ACHN (cell line): ENCODE data around the gene TLE2.
"Not testable (repeated sequence)": the region's sequence is repeated elsewhere in the genome, so short reads cannot be mapped to it uniquely, and the experiment has no call there.

Source experiments
- DNase-seq: peaks from one replicate; pipeline ENCODE4 v3.0.0-alpha.2; 2015
- in situ Hi-C: cut with HindIII; loops from 2 replicates; pipeline ENCODE4 v1.10.0; 2017; ENCODE audit warnings: low sequenced_read_pairs, low pct_ligation_motif_present, low pct_unique_long_range_greater_than_20kb

The TLE2 gene

GRCh38 chr19:3041327-3041726 is 12.2 kb upstream of the TLE2 start:
- in situ Hi-C loops: no loop called here
- no peak for DNase-seq

GRCh38 chr19:3039641-3040077 is 10.6 kb upstream of the TLE2 start:
- in situ Hi-C loops: no loop called here
- no peak for DNase-seq

GRCh38 chr19:3039125-3039524 is 10.0 kb upstream of the TLE2 start:
- no peak for DNase-seq
- in situ Hi-C loops: no loop called here

- no peak for DNase-seq
- in situ Hi-C loops: no loop called here
These were observed 9.1 kb upstream of the TLE2 start for GRCh38 chr19:3038214-3038613.

GRCh38 chr19:3036977-3037544 is 8.0 kb upstream of the TLE2 start:
- DNase-seq, in situ Hi-C loops: not testable (repeated sequence)

- DNase-seq: peak; percentile 88
- in situ Hi-C loops: no loop called here
These were observed 7.3 kb upstream of the TLE2 start for GRCh38 chr19:3036119-3036976.

GRCh38 chr19:3035542-3036118 is 6.5 kb upstream of the TLE2 start:
- DNase-seq: peak; percentile 98
- in situ Hi-C loops: no loop called here

- in situ Hi-C loops: no loop called here
- DNase-seq: peak; percentile 29
These were observed 5.8 kb upstream of the TLE2 start for GRCh38 chr19:3034656-3035541.

- in situ Hi-C loops: no loop called here
- no peak for DNase-seq
These were observed 5.3 kb upstream of the TLE2 start for GRCh38 chr19:3034406-3034655.

GRCh38 chr19:3033595-3034405 is 4.7 kb upstream of the TLE2 start:
- in situ Hi-C loops: no loop called here

GRCh38 chr19:3031607-3031867 is 2.5 kb upstream of the TLE2 start:
- in situ Hi-C loops: no loop called here

More at GRCh38 chr19:3033595-3034405, 4.7 kb upstream of the TLE2 start:
- DNase-seq: no peak

GRCh38 chr19:3028305-3029064 is 595 bp downstream of the TLE2 start:
- no peak for DNase-seq
- in situ Hi-C loops: no loop called here

More at GRCh38 chr19:3031607-3031867, 2.5 kb upstream of the TLE2 start:
- no peak for DNase-seq

GRCh38 chr19:3027981-3028304 is 1.1 kb downstream of the TLE2 start:
- DNase-seq: no peak
- in situ Hi-C loops: no loop called here

GRCh38 chr19:3027292-3027691 is 1.8 kb downstream of the TLE2 start:
- DNase-seq: no peak
- in situ Hi-C loops: no loop called here

- in situ Hi-C loops: no loop called here
- DNase-seq: no peak
These were observed 2.3 kb downstream of the TLE2 start for GRCh38 chr19:3026768-3027167.

GRCh38 chr19:3025549-3025886 is 3.6 kb downstream of the TLE2 start:
- in situ Hi-C loops: no loop called here

GRCh38 chr19:3024870-3025548 is 4.1 kb downstream of the TLE2 start:
- no peak for DNase-seq

More at GRCh38 chr19:3025549-3025886, 3.6 kb downstream of the TLE2 start:
- DNase-seq: no peak

GRCh38 chr19:3024509-3024869 is 4.6 kb downstream of the TLE2 start:
- in situ Hi-C loops: no loop called here
- DNase-seq: no peak

More at GRCh38 chr19:3024870-3025548, 4.1 kb downstream of the TLE2 start:
- in situ Hi-C loops: no loop called here
